Measurements from ENCODE around the gene PIGZ. TPM values are rescaled to one million over a fixed set of nuclear protein-coding genes. Genes with fewer than 3 reads are reported as not detected.

Gene PIGZ
- polyA plus RNA-seq, 1 donor: 56.8 TPM

- Histone ChIP-seq H3K9me3 (ENCODE audit: control insufficient read depth, low read depth, low read length) (no peaks in the 10 kb centered on the region), H3K4me3 (ENCODE audit: low read length) (no peak overlapping the region), H3K27me3 (ENCODE audit: control insufficient read depth, insufficient read depth, low read length) (no peaks in the 10 kb centered on the region), H3K27ac (ENCODE audit: low read length) (no peak overlapping the region), H3K4me1 (ENCODE audit: control insufficient read depth, insufficient read depth, low read length) (peaks cover 44% of the 10 kb centered on the region), H3K36me3 (ENCODE audit: control insufficient read depth, insufficient read depth, low read length) (peaks cover 74% of the 10 kb centered on the region)
- DNase-seq: no peak
- WGBS (ENCODE audit: insufficient coverage, low lambda C conversion rate): no CpG with 5 or more reads among the region's 30 CpGs
Measured at GRCh38 chr3:197010556-197011351, 42.1 kb upstream of the PIGZ start.

GRCh38 chr3:197009532-197010019 lies 40.9 kb upstream of the PIGZ start:
- no CpG with 5 or more reads among the region's 20 CpGs for WGBS (ENCODE audit: insufficient coverage, low lambda C conversion rate)
- no peak for DNase-seq
- no peaks in the 10 kb centered on the region for H3K27me3 ChIP-seq (ENCODE audit: control insufficient read depth, insufficient read depth, low read length)
- H3K27ac ChIP-seq (ENCODE audit: low read length): no peak overlapping the region
- H3K4me3 ChIP-seq (ENCODE audit: low read length): no peak overlapping the region
- H3K9me3 ChIP-seq (ENCODE audit: control insufficient read depth, low read depth, low read length): no peaks in the 10 kb centered on the region
- H3K36me3 ChIP-seq (ENCODE audit: control insufficient read depth, insufficient read depth, low read length): peaks cover 76% of the 10 kb centered on the region
- H3K4me1 ChIP-seq (ENCODE audit: control insufficient read depth, insufficient read depth, low read length): peaks cover 54% of the 10 kb centered on the region

DNA sequence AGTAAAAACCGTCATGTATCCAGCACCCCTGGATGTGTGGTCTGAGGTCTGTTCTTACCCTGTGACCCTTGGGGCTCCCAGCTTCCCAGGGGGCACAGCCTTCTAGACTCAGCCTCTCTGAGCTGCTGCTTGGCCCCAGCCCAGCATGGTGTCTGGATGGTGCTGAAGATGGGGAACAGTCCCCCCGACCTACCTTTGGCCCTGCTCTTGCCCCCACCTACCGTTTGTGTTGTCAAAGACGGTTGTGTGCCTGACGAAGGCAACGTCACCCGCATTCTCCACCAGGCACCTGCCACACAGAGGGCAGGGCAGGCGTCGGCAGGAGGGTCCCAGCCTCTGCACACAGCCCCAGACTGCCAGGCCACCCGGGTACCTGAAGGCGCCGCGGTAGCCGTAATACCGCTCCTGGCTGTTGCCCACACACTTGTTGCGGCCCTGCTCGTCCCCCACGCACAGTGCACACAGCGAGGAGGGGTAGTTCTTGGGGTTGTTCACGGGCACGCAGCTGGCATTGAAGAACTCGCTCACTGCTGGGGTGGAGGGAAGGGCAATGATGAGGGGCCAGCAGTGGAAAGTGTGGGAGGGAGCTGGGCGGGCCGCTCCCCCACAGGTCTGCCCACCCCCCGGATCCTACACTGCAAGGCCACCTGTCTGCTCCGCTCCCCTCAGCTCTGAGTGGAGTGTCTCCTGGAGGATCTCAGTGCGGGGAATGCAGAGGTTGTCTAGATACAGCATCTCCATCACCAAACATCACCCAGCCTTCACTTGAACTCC lies 40.0 kb upstream of the PIGZ start:
- peaks cover 63% of the 10 kb centered on the region for H3K4me1 ChIP-seq (ENCODE audit: control insufficient read depth, insufficient read depth, low read length)
- no CpG with 5 or more reads among the region's 27 CpGs for WGBS (ENCODE audit: insufficient coverage, low lambda C conversion rate)
- no peaks in the 10 kb centered on the region for H3K9me3 ChIP-seq (ENCODE audit: control insufficient read depth, low read depth, low read length)
- peaks cover 85% of the 10 kb centered on the region for H3K36me3 ChIP-seq (ENCODE audit: control insufficient read depth, insufficient read depth, low read length)
- no peak overlapping the region for H3K4me3 ChIP-seq (ENCODE audit: low read length)
- H3K27ac ChIP-seq (ENCODE audit: low read length): peak overlapping the region; percentile 20
- DNase-seq: no peak
- H3K27me3 ChIP-seq (ENCODE audit: control insufficient read depth, insufficient read depth, low read length): no peaks in the 10 kb centered on the region

GRCh38 chr3:197007953-197008352 lies 39.3 kb upstream of the PIGZ start:
- DNase-seq: no peak
- WGBS (ENCODE audit: insufficient coverage, low lambda C conversion rate): no CpG with 5 or more reads among the region's 8 CpGs

GRCh38 chr3:197007296-197007940 lies 38.8 kb upstream of the PIGZ start:
- peak; percentile 79 to 85 for DNase-seq
- no CpG with 5 or more reads among the region's 12 CpGs for WGBS (ENCODE audit: insufficient coverage, low lambda C conversion rate)
- no peak overlapping the region for H3K4me3 ChIP-seq (ENCODE audit: low read length)
- no peaks in the 10 kb centered on the region for H3K27me3 ChIP-seq (ENCODE audit: control insufficient read depth, insufficient read depth, low read length)
- H3K27ac ChIP-seq (ENCODE audit: low read length): peak overlapping the region; percentile 56
- peaks cover 65% of the 10 kb centered on the region for H3K4me1 ChIP-seq (ENCODE audit: control insufficient read depth, insufficient read depth, low read length)
- H3K36me3 ChIP-seq (ENCODE audit: control insufficient read depth, insufficient read depth, low read length): peaks cover 80% of the 10 kb centered on the region
- H3K9me3 ChIP-seq (ENCODE audit: control insufficient read depth, low read depth, low read length): no peaks in the 10 kb centered on the region

More at GRCh38 chr3:197007953-197008352, 39.3 kb upstream of the PIGZ start:
- Histone ChIP-seq H3K9me3 (ENCODE audit: control insufficient read depth, low read depth, low read length) (no peaks in the 10 kb centered on the region), H3K36me3 (ENCODE audit: control insufficient read depth, insufficient read depth, low read length) (peaks cover 82% of the 10 kb centered on the region), H3K4me1 (ENCODE audit: control insufficient read depth, insufficient read depth, low read length) (peaks cover 65% of the 10 kb centered on the region), H3K27me3 (ENCODE audit: control insufficient read depth, insufficient read depth, low read length) (no peaks in the 10 kb centered on the region), H3K27ac (ENCODE audit: low read length) (peak overlapping the region; percentile 56), H3K4me3 (ENCODE audit: low read length) (no peak overlapping the region)

- H3K4me3 ChIP-seq (ENCODE audit: low read length): no peak overlapping the region
- H3K9me3 ChIP-seq (ENCODE audit: control insufficient read depth, low read depth, low read length): peaks cover 5% of the 10 kb centered on the region
- peaks cover 65% of the 10 kb centered on the region for H3K4me1 ChIP-seq (ENCODE audit: control insufficient read depth, insufficient read depth, low read length)
- WGBS (ENCODE audit: insufficient coverage, low lambda C conversion rate): no CpG with 5 or more reads among the region's 5 CpGs
- no peak for DNase-seq
- peaks cover 78% of the 10 kb centered on the region for H3K36me3 ChIP-seq (ENCODE audit: control insufficient read depth, insufficient read depth, low read length)
- H3K27me3 ChIP-seq (ENCODE audit: control insufficient read depth, insufficient read depth, low read length): no peaks in the 10 kb centered on the region
- H3K27ac ChIP-seq (ENCODE audit: low read length): peak overlapping the region; percentile 56
Measured at GRCh38 chr3:197006860-197007259, 38.2 kb upstream of the PIGZ start.

GRCh38 chr3:197006446-197006845 lies 37.8 kb upstream of the PIGZ start:
- Histone ChIP-seq H3K27me3 (ENCODE audit: control insufficient read depth, insufficient read depth, low read length) (no peaks in the 10 kb centered on the region), H3K4me3 (ENCODE audit: low read length) (no peak overlapping the region), H3K4me1 (ENCODE audit: control insufficient read depth, insufficient read depth, low read length) (peaks cover 62% of the 10 kb centered on the region), H3K27ac (ENCODE audit: low read length) (peak overlapping the region; percentile 56), H3K9me3 (ENCODE audit: control insufficient read depth, low read depth, low read length) (peaks cover 6% of the 10 kb centered on the region), H3K36me3 (ENCODE audit: control insufficient read depth, insufficient read depth, low read length) (peaks cover 76% of the 10 kb centered on the region)
- no peak for DNase-seq
- no CpG with 5 or more reads among the region's 11 CpGs for WGBS (ENCODE audit: insufficient coverage, low lambda C conversion rate)

DNA sequence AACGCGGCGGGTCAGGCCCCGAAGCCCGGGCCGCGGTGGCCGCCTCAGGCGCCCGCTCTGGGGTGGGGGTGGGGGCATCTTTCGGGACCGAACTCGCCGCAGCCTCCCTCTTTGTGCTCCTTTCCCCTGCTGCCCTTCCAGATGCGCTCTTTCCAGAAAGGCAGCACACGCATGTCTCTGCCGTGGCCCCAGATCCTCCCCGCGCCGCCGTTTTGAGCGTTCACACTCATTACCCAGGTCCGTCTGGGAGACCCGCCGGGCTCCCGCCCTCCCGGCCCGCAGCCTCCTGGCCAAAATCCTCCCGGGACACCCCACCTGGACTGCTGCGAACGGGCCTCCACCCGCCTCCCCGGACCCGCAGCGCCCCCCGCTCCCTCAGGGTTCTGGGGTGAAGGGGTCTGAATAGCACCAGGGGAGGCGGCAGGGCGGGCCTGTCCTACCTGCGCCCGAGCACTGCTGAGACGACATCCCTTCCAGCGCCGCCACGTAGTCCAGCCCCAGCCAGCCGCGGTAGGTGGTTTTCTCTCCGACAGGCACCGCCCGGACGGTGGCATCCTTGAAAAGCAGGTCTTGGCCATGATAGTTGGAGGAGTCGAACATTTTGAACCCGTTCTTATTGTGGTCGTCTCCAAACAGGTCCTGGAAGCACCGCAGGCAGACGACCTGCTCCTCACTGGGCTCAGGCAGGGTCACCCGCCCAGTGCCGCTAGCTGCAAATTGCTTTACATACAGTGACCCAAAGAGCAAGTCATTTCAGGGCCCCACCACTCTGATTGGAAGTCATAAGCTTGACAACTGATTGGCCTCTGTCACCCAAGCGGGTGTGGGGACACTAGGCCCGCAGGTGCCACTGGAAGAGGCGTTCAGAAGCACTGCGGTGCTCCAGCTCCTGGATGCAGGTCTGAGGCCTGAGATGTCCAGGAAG lies 35.1 kb upstream of the PIGZ start:
- WGBS (ENCODE audit: insufficient coverage, low lambda C conversion rate): no CpG with 5 or more reads among the region's 61 CpGs
- Histone ChIP-seq H3K27me3 (ENCODE audit: control insufficient read depth, insufficient read depth, low read length) (no peaks in the 10 kb centered on the region), H3K36me3 (ENCODE audit: control insufficient read depth, insufficient read depth, low read length) (peaks cover 56% of the 10 kb centered on the region), H3K27ac (ENCODE audit: low read length) (peak overlapping the region; percentile 81), H3K4me1 (ENCODE audit: control insufficient read depth, insufficient read depth, low read length) (peaks cover 46% of the 10 kb centered on the region), H3K4me3 (ENCODE audit: low read length) (peak overlapping the region; percentile 69), H3K9me3 (ENCODE audit: control insufficient read depth, low read depth, low read length) (peaks cover 14% of the 10 kb centered on the region)
- peak in 1 of 2 donors; percentile 70 for DNase-seq

- Histone ChIP-seq H3K36me3 (ENCODE audit: control insufficient read depth, insufficient read depth, low read length) (peaks cover 47% of the 10 kb centered on the region), H3K27ac (ENCODE audit: low read length) (no peak overlapping the region), H3K9me3 (ENCODE audit: control insufficient read depth, low read depth, low read length) (peaks cover 17% of the 10 kb centered on the region), H3K4me1 (ENCODE audit: control insufficient read depth, insufficient read depth, low read length) (peaks cover 38% of the 10 kb centered on the region), H3K27me3 (ENCODE audit: control insufficient read depth, insufficient read depth, low read length) (no peaks in the 10 kb centered on the region), H3K4me3 (ENCODE audit: low read length) (peak overlapping the region; percentile 69)
- DNase-seq: peak; percentile 86 to 91
- WGBS (ENCODE audit: insufficient coverage, low lambda C conversion rate): no CpG with 5 or more reads among the region's 113 CpGs
Measured at GRCh38 chr3:197002701-197003454, 34.2 kb upstream of the PIGZ start.

Data from large intestine (tissue), 3 donors.